ENCODE data around the gene SRSF7. TPM values are rescaled to one million over a fixed set of nuclear protein-coding genes. Genes with fewer than 3 reads are reported as not detected.
"Not testable (repeated sequence)": the region's sequence is repeated elsewhere in the genome, so short reads cannot be mapped to it uniquely, and the experiment has no call there.

The SRSF7 gene
- total and polyA plus RNA-seq, 10 donors: 94.9 to 214 (median 151) TPM

DNA sequence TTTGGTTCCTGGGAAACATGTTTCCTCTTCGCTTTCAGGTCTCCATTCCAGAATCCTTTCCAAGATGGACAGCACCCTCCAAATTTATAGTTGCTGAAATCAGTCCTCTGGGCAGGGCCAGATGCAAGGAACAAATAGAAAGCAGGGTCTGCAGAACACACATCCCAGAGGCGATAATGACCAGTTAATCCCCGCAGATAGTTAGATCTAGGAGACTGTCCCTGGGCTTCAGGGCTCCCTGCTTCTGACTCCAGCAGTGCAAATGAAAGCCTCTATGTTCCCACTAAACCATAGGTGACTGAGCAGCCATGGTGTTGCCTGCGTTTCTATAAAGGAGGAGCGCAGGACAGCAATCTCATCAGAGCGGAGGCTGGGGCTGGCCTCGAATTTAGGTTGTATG is 38.7 kb downstream of the SRSF7 start:
- intact Hi-C loops (cut with DNase I; ENCODE audit: low total_unique reads): no loop called here
- WGBS, 5 donors: 93 to 99% (median 97%) methylated on average over 7 of the region's 7 CpGs
- TF ChIP-seq POLR2AphosphoS5 (IDR thresholded peaks at IDR 0.05) (no peak), CTCF (IDR thresholded peaks at IDR 0.05 in 8 of 11, conservative IDR thresholded peaks at IDR 0.05 in 3 of 11) (no peak), POLR2A (IDR thresholded peaks at IDR 0.05) (no peak)
- H3K9me3 ChIP-seq: no peaks in the 10 kb centered on the region
- H3K4me1 ChIP-seq: peaks cover 0 to 23% (median 7%) of the 10 kb centered on the region in 6 donors
- no peaks in the 10 kb centered on the region for H3K27me3 ChIP-seq (replicated peaks in 1 of 7)
- peaks cover 0 to 34% (median 3%) of the 10 kb centered on the region in 6 donors for H3K36me3 ChIP-seq
- H3K27ac ChIP-seq: no peak overlapping the region
- DNase-seq: no peak
- H3K4me3 ChIP-seq: no peak overlapping the region

GRCh38 chr2:38711558-38711957 is 39.6 kb downstream of the SRSF7 start:
- Histone ChIP-seq H3K4me3 (no peak overlapping the region), H3K9me3 (no peaks in the 10 kb centered on the region), H3K4me1 (peaks cover 0 to 23% (median 7%) of the 10 kb centered on the region in 6 donors), H3K27me3 (replicated peaks in 1 of 7) (no peaks in the 10 kb centered on the region), H3K36me3 (peaks cover 0 to 42% (median 3%) of the 10 kb centered on the region in 6 donors), H3K27ac (no peak overlapping the region)
- DNase-seq: no peak
- intact Hi-C loops (cut with DNase I; ENCODE audit: low total_unique reads): no loop called here
- TF ChIP-seq POLR2A (IDR thresholded peaks at IDR 0.05): no peak
- no peak for TF ChIP-seq CTCF (IDR thresholded peaks at IDR 0.05 in 8 of 11, conservative IDR thresholded peaks at IDR 0.05 in 3 of 11)

- intact Hi-C loops (cut with DNase I; ENCODE audit: low total_unique reads): no loop called here
- no peak for DNase-seq
- Histone ChIP-seq H3K4me1 (peaks cover 0 to 20% (median 7%) of the 10 kb centered on the region in 6 donors), H3K4me3 (no peak overlapping the region), H3K36me3 (peaks cover 0 to 56% (median 3%) of the 10 kb centered on the region in 6 donors), H3K27me3 (replicated peaks in 1 of 7) (no peaks in the 10 kb centered on the region), H3K27ac (peak overlapping the region in 5 of 8 donors; percentile 13 to 63 (median 22)), H3K9me3 (no peaks in the 10 kb centered on the region)
- WGBS, 5 donors: 59 to 81% (median 69%) methylated on average over 5 of the region's 5 CpGs
- no peak for TF ChIP-seq POLR2A (IDR thresholded peaks at IDR 0.05)
- no peak for TF ChIP-seq CTCF (IDR thresholded peaks at IDR 0.05 in 8 of 11, conservative IDR thresholded peaks at IDR 0.05 in 3 of 11)
- TF ChIP-seq POLR2AphosphoS5 (IDR thresholded peaks at IDR 0.05): no peak
These were observed 41.5 kb downstream of the SRSF7 start for GRCh38 chr2:38709567-38710194.

GRCh38 chr2:38708900-38709566 is 42.1 kb downstream of the SRSF7 start:
- no peak for TF ChIP-seq POLR2A (IDR thresholded peaks at IDR 0.05)
- no peak for TF ChIP-seq CTCF (IDR thresholded peaks at IDR 0.05 in 8 of 11, conservative IDR thresholded peaks at IDR 0.05 in 3 of 11)
- TF ChIP-seq POLR2AphosphoS5 (IDR thresholded peaks at IDR 0.05): no peak
- no peaks in the 10 kb centered on the region for H3K9me3 ChIP-seq
- DNase-seq: no peak
- peaks cover 0 to 63% (median 3%) of the 10 kb centered on the region in 6 donors for H3K36me3 ChIP-seq
- H3K4me3 ChIP-seq: no peak overlapping the region
- WGBS, 5 donors: 77 to 87% (median 83%) methylated on average over 12 of the region's 12 CpGs
- H3K4me1 ChIP-seq: peaks cover 0 to 20% (median 7%) of the 10 kb centered on the region in 6 donors
- peak overlapping the region in 4 of 8 donors; percentile 27 to 56 (median 38) for H3K27ac ChIP-seq
- no peaks in the 10 kb centered on the region for H3K27me3 ChIP-seq (replicated peaks in 1 of 7)
- intact Hi-C loops (cut with DNase I; ENCODE audit: low total_unique reads): no loop called here

DNA sequence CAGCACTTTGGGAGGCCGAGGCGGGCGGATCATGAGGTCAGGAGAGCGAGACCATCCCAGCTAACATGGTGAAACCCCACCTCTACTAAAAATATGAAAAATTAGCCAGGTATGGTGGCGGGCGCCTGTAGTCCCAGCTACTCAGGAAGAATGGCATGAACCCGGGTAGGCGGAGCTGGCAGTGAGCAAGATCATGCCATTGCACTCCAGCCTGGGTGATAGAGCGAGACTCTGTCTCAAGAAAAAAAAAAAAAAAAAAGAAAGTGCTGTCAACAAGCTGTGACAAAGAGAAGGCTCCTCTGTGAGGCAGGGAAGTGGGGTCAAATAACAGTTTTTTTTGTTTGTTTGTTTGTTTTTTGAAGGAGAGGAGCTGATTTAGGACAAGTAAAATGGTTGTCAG is 42.7 kb downstream of the SRSF7 start:
- intact Hi-C loops (cut with DNase I; ENCODE audit: low total_unique reads): not testable (repeated sequence)
- 86 to 94% (median 92%) methylated on average over 9 of the region's 9 CpGs for WGBS, 5 donors

More for the DNA sequence above, 42.7 kb downstream of the SRSF7 start:
- not testable (repeated sequence) for H3K27me3 ChIP-seq (replicated peaks in 1 of 7); H3K4me3 ChIP-seq; DNase-seq; H3K9me3 ChIP-seq
- H3K36me3 ChIP-seq: peaks cover 0 to 68% (median 3%) of the 10 kb centered on the region in 6 donors
- H3K4me1 ChIP-seq: peaks cover 0 to 20% (median 7%) of the 10 kb centered on the region in 6 donors
- peak overlapping the region in 4 of 8 donors; percentile 27 to 56 (median 38) for H3K27ac ChIP-seq

Data from spleen (tissue), 11 donors.